Neural cell (in vitro differentiated cells): ENCODE data around the gene FABP7.

Experiments
- EP300 ChIP-seq: fragments of 450-650 bp; conservative IDR thresholded peaks from 2 replicates; pipeline ENCODE4 v1.6.1; 2014; ENCODE audit warnings: antibody characterized with exemption, mild to moderate bottlenecking, moderate library complexity; ENCODE audit not compliant: poor library complexity, severe bottlenecking
- EZH2 ChIP-seq: fragments of 200-600, 300-800 bp; shearing (Covaris generic), sonication (generic); IDR thresholded peaks from 2 replicates; pipeline ENCODE4 v1.6.1; 2014; ENCODE audit warnings: antibody characterized with exemption, low read length, borderline replicate concordance, mild to moderate bottlenecking; ENCODE audit not compliant: insufficient read depth, poor library complexity, severe bottlenecking
- MXI1 ChIP-seq: fragments of 450-650 bp; conservative IDR thresholded peaks from 2 replicates; pipeline ENCODE4 v1.6.1; 2014; ENCODE audit warnings: antibody characterized with exemption, mild to moderate bottlenecking; ENCODE audit not compliant: poor library complexity, severe bottlenecking
- POLR2AphosphoS5 ChIP-seq: IDR thresholded peaks from 2 replicates; pipeline ENCODE4 v1.6.1; 2012
- RAD21 ChIP-seq: fragments of 450-650 bp; conservative IDR thresholded peaks from 2 replicates; pipeline ENCODE4 v1.6.1; 2014; ENCODE audit warnings: antibody characterized with exemption, mild to moderate bottlenecking, moderate library complexity
- SMC3 ChIP-seq: fragments of 450-650 bp; conservative IDR thresholded peaks from 2 replicates; pipeline ENCODE4 v1.6.1; 2014; ENCODE audit warnings: antibody characterized with exemption, mild to moderate bottlenecking, moderate library complexity; ENCODE audit not compliant: poor library complexity
- TAF1 ChIP-seq: IDR thresholded peaks from 2 replicates; pipeline ENCODE4 v1.6.1; 2012; ENCODE audit warnings: low read depth
- TF ChIP-seq, protein P1 (sequence below): fragments of 450-650 bp; IDR thresholded peaks from 2 replicates; pipeline ENCODE4 v1.5.1; 2014; ENCODE audit warnings: antibody characterized with exemption, mild to moderate bottlenecking, moderate library complexity; ENCODE audit not compliant: poor library complexity, severe bottlenecking
- TF ChIP-seq, protein P2 (sequence below): IDR thresholded peaks from 2 replicates; pipeline ENCODE4 v1.6.1; 2012; ENCODE audit warnings: borderline replicate concordance

DNA sequence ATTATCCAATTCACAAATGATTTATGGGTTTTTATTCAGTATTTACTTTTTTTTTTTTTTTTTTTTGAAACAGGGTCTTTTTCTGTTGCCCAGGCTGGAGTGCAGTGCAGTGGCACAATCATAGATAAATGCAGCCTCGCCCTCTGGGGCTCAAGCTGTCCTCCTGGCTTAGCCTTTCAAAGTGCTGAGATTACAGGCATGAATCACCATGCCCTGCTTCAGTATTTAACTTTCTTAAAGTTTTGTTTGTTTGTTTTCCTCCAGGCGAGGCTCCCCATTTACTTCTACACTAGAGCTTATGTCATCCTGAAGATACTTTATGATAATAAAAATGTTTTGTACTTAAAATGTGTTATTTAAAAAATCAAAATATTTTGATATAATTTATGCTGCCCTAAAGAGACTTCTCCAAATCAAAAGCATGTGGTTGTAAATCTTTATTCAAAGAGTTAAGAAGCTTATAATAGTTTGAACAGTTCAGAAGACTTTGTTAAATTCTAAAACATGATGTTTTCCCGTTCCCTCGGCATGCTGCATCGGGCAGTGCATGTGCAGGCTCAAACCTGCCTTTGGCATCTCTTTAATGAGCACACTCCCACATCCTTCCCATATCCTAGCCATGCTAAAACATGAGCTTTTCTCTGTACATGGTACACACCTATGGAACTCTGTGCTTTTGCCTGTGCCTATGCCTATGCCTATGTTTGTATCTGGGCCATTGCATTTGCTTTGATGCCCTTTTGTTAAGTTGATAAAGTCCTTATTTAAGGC is 20.6 kb downstream of the FABP7 start:
- TF ChIP-seq, protein P1, sequence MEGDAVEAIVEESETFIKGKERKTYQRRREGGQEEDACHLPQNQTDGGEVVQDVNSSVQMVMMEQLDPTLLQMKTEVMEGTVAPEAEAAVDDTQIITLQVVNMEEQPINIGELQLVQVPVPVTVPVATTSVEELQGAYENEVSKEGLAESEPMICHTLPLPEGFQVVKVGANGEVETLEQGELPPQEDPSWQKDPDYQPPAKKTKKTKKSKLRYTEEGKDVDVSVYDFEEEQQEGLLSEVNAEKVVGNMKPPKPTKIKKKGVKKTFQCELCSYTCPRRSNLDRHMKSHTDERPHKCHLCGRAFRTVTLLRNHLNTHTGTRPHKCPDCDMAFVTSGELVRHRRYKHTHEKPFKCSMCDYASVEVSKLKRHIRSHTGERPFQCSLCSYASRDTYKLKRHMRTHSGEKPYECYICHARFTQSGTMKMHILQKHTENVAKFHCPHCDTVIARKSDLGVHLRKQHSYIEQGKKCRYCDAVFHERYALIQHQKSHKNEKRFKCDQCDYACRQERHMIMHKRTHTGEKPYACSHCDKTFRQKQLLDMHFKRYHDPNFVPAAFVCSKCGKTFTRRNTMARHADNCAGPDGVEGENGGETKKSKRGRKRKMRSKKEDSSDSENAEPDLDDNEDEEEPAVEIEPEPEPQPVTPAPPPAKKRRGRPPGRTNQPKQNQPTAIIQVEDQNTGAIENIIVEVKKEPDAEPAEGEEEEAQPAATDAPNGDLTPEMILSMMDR = no peak
- no peak for TF ChIP-seq MXI1
- TF ChIP-seq EP300 = no peak
- no peak for TF ChIP-seq EZH2
- TF ChIP-seq, protein P2, sequence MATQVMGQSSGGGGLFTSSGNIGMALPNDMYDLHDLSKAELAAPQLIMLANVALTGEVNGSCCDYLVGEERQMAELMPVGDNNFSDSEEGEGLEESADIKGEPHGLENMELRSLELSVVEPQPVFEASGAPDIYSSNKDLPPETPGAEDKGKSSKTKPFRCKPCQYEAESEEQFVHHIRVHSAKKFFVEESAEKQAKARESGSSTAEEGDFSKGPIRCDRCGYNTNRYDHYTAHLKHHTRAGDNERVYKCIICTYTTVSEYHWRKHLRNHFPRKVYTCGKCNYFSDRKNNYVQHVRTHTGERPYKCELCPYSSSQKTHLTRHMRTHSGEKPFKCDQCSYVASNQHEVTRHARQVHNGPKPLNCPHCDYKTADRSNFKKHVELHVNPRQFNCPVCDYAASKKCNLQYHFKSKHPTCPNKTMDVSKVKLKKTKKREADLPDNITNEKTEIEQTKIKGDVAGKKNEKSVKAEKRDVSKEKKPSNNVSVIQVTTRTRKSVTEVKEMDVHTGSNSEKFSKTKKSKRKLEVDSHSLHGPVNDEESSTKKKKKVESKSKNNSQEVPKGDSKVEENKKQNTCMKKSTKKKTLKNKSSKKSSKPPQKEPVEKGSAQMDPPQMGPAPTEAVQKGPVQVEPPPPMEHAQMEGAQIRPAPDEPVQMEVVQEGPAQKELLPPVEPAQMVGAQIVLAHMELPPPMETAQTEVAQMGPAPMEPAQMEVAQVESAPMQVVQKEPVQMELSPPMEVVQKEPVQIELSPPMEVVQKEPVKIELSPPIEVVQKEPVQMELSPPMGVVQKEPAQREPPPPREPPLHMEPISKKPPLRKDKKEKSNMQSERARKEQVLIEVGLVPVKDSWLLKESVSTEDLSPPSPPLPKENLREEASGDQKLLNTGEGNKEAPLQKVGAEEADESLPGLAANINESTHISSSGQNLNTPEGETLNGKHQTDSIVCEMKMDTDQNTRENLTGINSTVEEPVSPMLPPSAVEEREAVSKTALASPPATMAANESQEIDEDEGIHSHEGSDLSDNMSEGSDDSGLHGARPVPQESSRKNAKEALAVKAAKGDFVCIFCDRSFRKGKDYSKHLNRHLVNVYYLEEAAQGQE = no peak
- TF ChIP-seq TAF1 = no peak
- no peak for TF ChIP-seq SMC3
- TF ChIP-seq RAD21 = no peak
- TF ChIP-seq POLR2AphosphoS5 = no peak
